HepG2 (cell line): ENCODE data around the gene TUBB3. TPM values are rescaled to one million over a fixed set of nuclear protein-coding genes. Genes with fewer than 3 reads are reported as not detected.

Source experiments
- ARHGAP35 ChIP-seq: sonication (generic); formaldehyde crosslinking; IDR thresholded peaks from 2 replicates; pipeline ENCODE4 v1.9.0; 2022; ENCODE audit warnings: mild to moderate bottlenecking, inconsistent platforms, moderate library complexity, missing genetic modification reagents, borderline replicate concordance
- BRF2 ChIP-seq: sonication (generic); formaldehyde crosslinking; IDR thresholded peaks from 2 replicates; pipeline ENCODE4 v1.8.1; 2022; ENCODE audit warnings: mild to moderate bottlenecking, missing genetic modification reagents
- CAMTA2 ChIP-seq: sonication (generic); formaldehyde crosslinking; IDR thresholded peaks from 2 replicates; pipeline ENCODE4 v1.4.0; 2020; ENCODE audit warnings: mild to moderate bottlenecking, missing genetic modification reagents, borderline replicate concordance
- CEBPB ChIP-seq: IDR thresholded peaks from 2 replicates; pipeline ENCODE4 v1.6.1; 2011; ENCODE audit warnings: low read depth, low read length, improper control_type of control experiment, borderline replicate concordance
- GABPB1 ChIP-seq: IDR thresholded peaks from 2 replicates; pipeline ENCODE4 v1.6.1; 2016; ENCODE audit warnings: mild to moderate bottlenecking, missing genetic modification reagents, moderate library complexity, missing compliant biosample characterization
- HNF4G ChIP-seq, 2 experiments: sonication (generic) in 1 of 2; formaldehyde crosslinking in 1 of 2; IDR thresholded peaks; 2 replicates each; pipeline versions ENCODE4 v1.4.0 to v1.6.1; 2011 to 2020; ENCODE audit warnings: borderline replicate concordance in 2 of 2, low read depth in 2 of 2, mild to moderate bottlenecking in 2 of 2, low read length in 1 of 2, missing genetic modification reagents in 1 of 2, moderate library complexity in 1 of 2
- HNRNPL ChIP-seq: fragments of 200-400 bp; formaldehyde crosslinking; IDR thresholded peaks from 2 replicates; pipeline ENCODE4 v1.6.1; 2017; ENCODE audit warnings: mild to moderate bottlenecking, low read depth, low read length
- IRF1 ChIP-seq: sonication (generic); formaldehyde crosslinking; IDR thresholded peaks from 2 replicates; pipeline ENCODE4 v1.4.0; 2020; ENCODE audit warnings: low read depth, mild to moderate bottlenecking, missing genetic modification reagents
- JUND ChIP-seq: sonication (generic); formaldehyde crosslinking; IDR thresholded peaks from 2 replicates; pipeline ENCODE4 v1.8.0; 2022; ENCODE audit warnings: mild to moderate bottlenecking, missing genetic modification reagents
- MTA3 ChIP-seq: sonication (generic); formaldehyde crosslinking; IDR thresholded peaks from 2 replicates; pipeline ENCODE4 v1.4.0; 2020; ENCODE audit warnings: missing genetic modification reagents
- NFYB ChIP-seq: sonication (generic); formaldehyde crosslinking; IDR thresholded peaks from 2 replicates; pipeline ENCODE4 v1.4.0; 2020; ENCODE audit warnings: missing genetic modification reagents
- NKX3-1 ChIP-seq: sonication (generic); formaldehyde crosslinking; IDR thresholded peaks from 2 replicates; pipeline ENCODE4 v1.5.0; 2020; ENCODE audit warnings: missing genetic modification reagents
- PHB2 ChIP-seq: fragments of 450-650 bp; IDR thresholded peaks from 2 replicates; pipeline ENCODE4 v1.6.1; 2018; ENCODE audit not compliant: partially characterized antibody
- PHF20 ChIP-seq: sonication (generic); formaldehyde crosslinking; IDR thresholded peaks from 2 replicates; pipeline ENCODE4 v1.5.0; 2020; ENCODE audit warnings: mild to moderate bottlenecking, missing genetic modification reagents
- RORA ChIP-seq: sonication (generic); formaldehyde crosslinking; IDR thresholded peaks from 2 replicates; pipeline ENCODE4 v1.5.0; 2020; ENCODE audit warnings: mild to moderate bottlenecking, missing genetic modification reagents, moderate library complexity
- ZNF274 ChIP-seq: sonication (generic); formaldehyde crosslinking; IDR thresholded peaks from 2 replicates; pipeline ENCODE4 v1.5.1; 2020; ENCODE audit warnings: mild to moderate bottlenecking, missing genetic modification reagents
- ZNF30 ChIP-seq: sonication (generic); formaldehyde crosslinking; IDR thresholded peaks from 2 replicates; pipeline ENCODE4 v1.5.0; 2020; ENCODE audit warnings: mild to moderate bottlenecking, missing genetic modification reagents
- ZNF510 ChIP-seq: sonication (generic); formaldehyde crosslinking; IDR thresholded peaks from 2 replicates; pipeline ENCODE4 v1.4.0; 2020; ENCODE audit warnings: low read depth, mild to moderate bottlenecking, missing genetic modification reagents
- ZNF709 ChIP-seq: sonication (generic); formaldehyde crosslinking; IDR thresholded peaks from 2 replicates; pipeline ENCODE4 v1.5.0; 2020; ENCODE audit warnings: mild to moderate bottlenecking, missing genetic modification reagents
- ZNF790 ChIP-seq: sonication (generic); formaldehyde crosslinking; IDR thresholded peaks from 2 replicates; pipeline ENCODE4 v1.8.0; 2022; ENCODE audit warnings: missing genetic modification reagents, mild to moderate bottlenecking, borderline replicate concordance
- ZNF839 ChIP-seq: sonication (generic); formaldehyde crosslinking; IDR thresholded peaks from 2 replicates; pipeline ENCODE4 v1.4.0; 2020; ENCODE audit warnings: missing genetic modification reagents, mild to moderate bottlenecking, borderline replicate concordance
- polyA plus RNA-seq, 8 experiments: library from polyadenylated mRNA; depleted of rRNA in 3 of 8; stranded (reverse) in 7 of 8; unstranded in 1 of 8; fragments of >200 nt; fragmentation: Illumina TruSeq in 4 of 8; extraction: Trizol in 4 of 8; gene quantifications; 2 replicates each; pipeline versions ENCODE4 v1.2.1 to v1.2.3, GENCODE V29; 2011 to 2016; ENCODE audit warnings: low read depth in 4 of 8, missing spikeins in 1 of 8, mixed read lengths in 1 of 8; ENCODE audit not compliant: insufficient read depth in 1 of 8
- total RNA-seq, 5 experiments: library from RNA; depleted of rRNA; stranded (reverse); fragments of >200 nt; fragmentation: Illumina TruSeq; extraction: Trizol; gene quantifications; 2 replicates each; pipeline ENCODE4 v1.2.3, GENCODE V29; 2016; ENCODE audit warnings: low read depth in 1 of 5
- TF ChIP-seq, protein P1 (sequence below): sonication (generic); formaldehyde crosslinking; IDR thresholded peaks from 2 replicates; pipeline ENCODE4 v1.8.0; 2022; ENCODE audit warnings: mild to moderate bottlenecking, missing genetic modification reagents, moderate library complexity
- TF ChIP-seq, protein P2 (sequence below): sonication (generic); formaldehyde crosslinking; IDR thresholded peaks from 2 replicates; pipeline ENCODE4 v1.5.0; 2020; ENCODE audit warnings: missing genetic modification reagents, mild to moderate bottlenecking, borderline replicate concordance
- TF ChIP-seq, protein P3 (sequence below): sonication (generic); formaldehyde crosslinking; conservative IDR thresholded peaks from 2 replicates; pipeline ENCODE4 v1.8.0; 2022; ENCODE audit warnings: missing genetic modification reagents

TUBB3 gene
- total and polyA plus RNA-seq, 2 of the 13 experiments (the other 11 are each of a cell fraction or from before 2014, with no cell fraction given) = 110 to 185 TPM

DNA sequence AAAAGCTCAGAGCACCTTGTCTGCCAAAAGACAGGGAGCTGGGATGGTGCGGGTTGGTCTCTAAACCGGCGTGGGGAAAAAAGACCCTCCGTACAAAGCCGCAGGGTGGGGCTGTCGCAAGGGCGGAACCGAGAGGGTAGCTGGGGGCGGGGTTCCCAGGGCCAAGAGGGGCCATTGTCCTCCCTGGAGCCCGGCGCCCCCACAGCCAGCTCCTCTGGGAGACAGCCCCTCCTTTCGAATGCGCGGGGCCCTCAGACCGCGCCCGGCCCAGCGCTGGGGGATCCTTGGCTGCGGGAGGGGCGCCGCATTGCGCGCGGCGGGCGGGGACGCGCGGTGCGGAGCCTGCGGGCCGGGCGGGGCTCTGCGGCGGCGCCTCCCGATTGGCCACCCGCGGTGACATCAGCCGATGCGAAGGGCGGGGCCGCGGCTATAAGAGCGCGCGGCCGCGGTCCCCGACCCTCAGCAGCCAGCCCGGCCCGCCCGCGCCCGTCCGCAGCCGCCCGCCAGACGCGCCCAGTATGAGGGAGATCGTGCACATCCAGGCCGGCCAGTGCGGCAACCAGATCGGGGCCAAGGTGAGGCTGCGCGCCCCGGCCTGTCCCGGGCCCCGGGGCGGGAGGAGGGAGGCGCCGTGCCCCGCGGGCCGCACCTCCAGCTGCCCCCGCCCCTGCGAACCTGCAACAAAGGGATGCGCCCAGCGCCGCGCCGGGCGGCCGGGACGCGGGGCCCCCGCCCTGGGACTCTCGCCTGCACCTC lies at the start of gene TUBB3 (continued):
- TF ChIP-seq IRF1 (CRISPR knock-in tag) (no peak), PHF20 (CRISPR knock-in tag) (no peak), ZNF790 (CRISPR knock-in tag) (peak; percentile 97; the same call in 1 of the 2 replicates), NFYB (CRISPR knock-in tag) (peak; percentile 75), PHB2 (no peak), ZNF709 (CRISPR knock-in tag) (no peak), HNRNPL (0 out of 2 replicates have a peak, but pooled peaks have one; percentile 20), ZNF510 (CRISPR knock-in tag) (no peak), ARHGAP35 (CRISPR knock-in tag) (no peak; the same call in 1 of the 2 replicates), CEBPB (no peak), ZNF839 (CRISPR knock-in tag) (no peak), ZNF274 (CRISPR knock-in tag) (no peak), JUND (CRISPR knock-in tag) (0 out of 2 replicates have a peak, but pooled peaks have one; percentile 31), RORA (CRISPR knock-in tag) (no peak), MTA3 (no peak), NKX3-1 (no peak), HNF4G (IDR thresholded peaks at IDR 0.05; ENCODE audit: borderline replicate concordance, low read depth, low read length) (peak; percentile 43; the same call in 1 of the 2 replicates), HNF4G (CRISPR knock-in tag; IDR thresholded peaks at IDR 0.05; ENCODE audit: borderline replicate concordance, low read depth) (0 out of 2 replicates have a peak, but pooled peaks have one; percentile 60), GABPB1 (CRISPR knock-in tag) (peak; percentile 8; the same call in 1 of the 2 replicates), BRF2 (CRISPR knock-in tag) (no peak), CAMTA2 (CRISPR knock-in tag) (peak; percentile 85; the same call in 1 of the 2 replicates), ZNF30 (CRISPR knock-in tag) (no peak)
- TF ChIP-seq, protein P1, sequence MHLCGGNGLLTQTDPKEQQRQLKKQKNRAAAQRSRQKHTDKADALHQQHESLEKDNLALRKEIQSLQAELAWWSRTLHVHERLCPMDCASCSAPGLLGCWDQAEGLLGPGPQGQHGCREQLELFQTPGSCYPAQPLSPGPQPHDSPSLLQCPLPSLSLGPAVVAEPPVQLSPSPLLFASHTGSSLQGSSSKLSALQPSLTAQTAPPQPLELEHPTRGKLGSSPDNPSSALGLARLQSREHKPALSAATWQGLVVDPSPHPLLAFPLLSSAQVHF = no peak
- TF ChIP-seq, protein P2, sequence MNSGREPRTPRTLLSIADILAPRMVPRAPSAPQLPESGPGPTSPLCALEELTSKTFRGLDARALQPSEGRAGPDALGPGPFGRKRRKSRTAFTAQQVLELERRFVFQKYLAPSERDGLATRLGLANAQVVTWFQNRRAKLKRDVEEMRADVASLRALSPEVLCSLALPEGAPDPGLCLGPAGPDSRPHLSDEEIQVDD (CRISPR knock-in tag) = peak; percentile 49; the same call in 1 of the 2 replicates
- TF ChIP-seq, protein P3, sequence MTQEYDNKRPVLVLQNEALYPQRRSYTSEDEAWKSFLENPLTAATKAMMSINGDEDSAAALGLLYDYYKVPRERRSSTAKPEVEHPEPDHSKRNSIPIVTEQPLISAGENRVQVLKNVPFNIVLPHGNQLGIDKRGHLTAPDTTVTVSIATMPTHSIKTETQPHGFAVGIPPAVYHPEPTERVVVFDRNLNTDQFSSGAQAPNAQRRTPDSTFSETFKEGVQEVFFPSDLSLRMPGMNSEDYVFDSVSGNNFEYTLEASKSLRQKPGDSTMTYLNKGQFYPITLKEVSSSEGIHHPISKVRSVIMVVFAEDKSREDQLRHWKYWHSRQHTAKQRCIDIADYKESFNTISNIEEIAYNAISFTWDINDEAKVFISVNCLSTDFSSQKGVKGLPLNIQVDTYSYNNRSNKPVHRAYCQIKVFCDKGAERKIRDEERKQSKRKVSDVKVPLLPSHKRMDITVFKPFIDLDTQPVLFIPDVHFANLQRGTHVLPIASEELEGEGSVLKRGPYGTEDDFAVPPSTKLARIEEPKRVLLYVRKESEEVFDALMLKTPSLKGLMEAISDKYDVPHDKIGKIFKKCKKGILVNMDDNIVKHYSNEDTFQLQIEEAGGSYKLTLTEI (CRISPR knock-in tag) = no peak
